Erythroblast (primary cell): Measurements from ENCODE around the gene DEPDC4.
"Not testable (repeated sequence)": the region's sequence is repeated elsewhere in the genome, so short reads cannot be mapped to it uniquely, and the experiment has no call there.

Experiments used
- DNase-seq, 2 experiments: peaks; one replicate each; lab custom pipeline; 2025; lab: John Stamatoyannopoulos, UW
- GATA1 ChIP-seq: IDR thresholded peaks from 2 replicates; pipeline ENCODE4 v1.6.1; 2011; ENCODE audit warnings: low read depth, mild to moderate bottlenecking, control low read depth, low read length, moderate library complexity
- POLR2A ChIP-seq: IDR thresholded peaks from 2 replicates; pipeline ENCODE4 v1.6.1; 2011; ENCODE audit warnings: mild to moderate bottlenecking, low read length

Gene DEPDC4

DNA sequence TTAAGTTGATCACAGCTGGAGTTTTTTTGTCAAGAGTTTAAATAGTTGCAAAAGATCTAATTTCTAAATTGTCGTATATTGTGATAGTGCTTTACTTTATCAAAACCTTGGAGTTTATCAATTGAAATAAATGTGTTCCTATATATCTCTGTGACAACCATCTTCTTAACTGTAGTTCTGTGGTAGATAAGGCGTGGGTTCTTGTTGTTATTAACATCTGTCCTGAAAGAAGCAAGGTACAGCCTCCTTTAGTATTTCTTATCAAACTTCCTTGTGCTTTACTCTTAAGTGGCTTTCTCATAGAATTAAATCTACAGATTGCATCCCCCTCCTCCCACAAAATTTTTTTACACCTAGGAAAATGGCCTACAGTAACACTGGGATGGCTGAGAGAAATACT is 7.4 kb upstream of the DEPDC4 start:
- TF ChIP-seq POLR2A (no peak), GATA1 (no peak)
- peak; percentile 10 to 60 for DNase-seq

DNA sequence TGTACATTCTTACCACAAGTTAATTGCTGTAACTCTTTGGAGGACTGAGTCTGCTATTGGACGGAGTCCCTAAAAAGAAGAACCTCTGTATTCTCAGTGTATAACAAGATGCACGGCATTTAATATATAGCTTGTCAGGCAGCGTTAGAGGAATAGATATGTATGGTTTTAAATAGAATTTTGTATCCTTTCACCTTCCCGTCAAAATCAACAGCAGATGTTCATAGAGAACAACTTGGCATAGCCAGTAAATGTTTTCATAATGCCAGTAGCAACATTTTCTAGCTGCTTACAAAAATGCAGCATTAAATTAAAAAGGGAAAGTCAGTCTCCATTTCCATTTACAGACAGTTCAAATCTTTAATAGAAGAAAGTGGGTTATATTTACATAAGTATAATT is 6.9 kb upstream of the DEPDC4 start:
- TF ChIP-seq GATA1 (no peak), POLR2A (no peak)

DNA sequence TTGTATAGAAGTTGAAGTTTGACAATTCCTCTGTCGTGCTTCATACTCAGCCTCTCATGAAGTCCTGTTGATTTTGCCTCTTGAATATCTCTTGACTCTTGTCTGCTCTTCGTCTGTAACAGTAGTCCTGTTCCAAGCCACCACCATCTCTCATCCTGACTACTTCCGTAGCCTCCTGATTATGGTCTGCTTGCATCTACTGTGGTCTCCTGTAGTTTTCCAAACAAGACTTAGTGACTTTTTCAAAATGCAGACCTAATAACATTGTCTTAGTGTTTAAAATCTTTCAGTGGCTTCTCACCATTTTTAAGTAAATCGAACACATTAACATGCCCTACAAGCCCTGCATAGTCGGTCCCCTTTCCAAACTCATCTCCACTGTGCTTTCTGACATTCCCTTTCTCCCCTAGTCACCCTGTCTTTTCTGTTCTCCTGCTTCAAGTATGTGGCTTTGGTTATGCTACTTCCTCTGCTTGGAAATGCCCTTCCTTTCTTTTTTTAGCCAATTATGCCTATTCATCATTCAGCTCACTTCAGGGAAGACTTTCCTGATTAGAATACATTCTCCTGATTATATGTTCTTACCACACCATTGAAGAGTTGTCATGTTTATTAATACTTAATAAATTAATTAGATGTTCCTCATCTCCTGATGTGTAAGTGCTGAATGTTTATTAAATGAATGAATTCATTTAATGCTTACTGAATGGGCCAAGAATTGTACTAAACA is 2.1 kb upstream of the DEPDC4 start:
- peak; percentile 28 to 54 for DNase-seq
- TF ChIP-seq GATA1 (no peak), POLR2A (no peak)

More for the DNA sequence above, 6.9 kb upstream of the DEPDC4 start:
- DNase-seq, result no peak

DNA sequence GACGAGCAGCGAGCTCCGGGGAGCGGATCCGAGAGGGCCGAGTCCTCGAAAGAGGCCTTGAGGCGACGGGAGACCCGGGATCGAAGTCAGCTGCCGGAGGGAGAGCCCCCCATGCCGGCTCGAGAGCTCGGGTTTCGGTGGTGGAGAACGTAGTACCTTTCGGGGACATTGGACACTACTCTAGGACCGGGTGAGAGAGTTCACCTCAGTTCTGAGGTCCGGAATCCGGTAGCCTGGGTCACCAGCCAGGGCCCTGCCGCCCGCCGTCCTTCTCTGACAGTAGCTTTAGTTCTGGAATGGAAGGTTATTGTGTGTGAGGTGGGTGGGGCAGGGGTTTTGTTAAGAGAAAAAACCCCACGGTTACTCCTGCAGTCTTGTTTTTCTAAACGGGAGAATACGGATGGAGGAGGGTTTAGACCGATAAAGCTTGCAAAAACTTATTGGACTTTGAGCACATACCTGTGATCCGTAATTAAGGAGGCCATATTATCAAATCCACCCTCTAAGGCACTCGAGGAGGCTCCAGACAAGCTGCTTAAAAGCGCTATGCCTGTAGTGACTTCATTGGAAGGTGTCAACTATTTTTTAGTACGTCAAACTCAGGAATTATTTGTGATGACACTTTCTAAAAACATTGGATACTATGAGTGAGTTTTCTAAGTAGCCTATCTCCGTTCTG is 863 bp upstream of the DEPDC4 start:
- DNase-seq, result peak; percentile 68 to 80
- TF ChIP-seq GATA1, result no peak
- no peak for TF ChIP-seq POLR2A

DNA sequence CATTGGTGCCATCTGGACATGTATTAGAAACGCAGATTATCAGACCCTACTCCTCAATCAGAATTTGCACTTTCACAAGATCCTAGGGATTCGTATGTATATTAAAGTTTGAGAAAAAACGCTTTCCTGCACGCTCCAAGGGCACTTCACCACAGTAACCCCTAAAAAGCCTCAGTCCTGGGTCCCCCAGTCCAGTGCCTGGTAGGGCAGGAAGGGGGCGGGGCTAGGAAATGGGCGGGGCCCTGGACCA is 369 bp downstream of the DEPDC4 start:
- TF ChIP-seq POLR2A, result no peak
- no peak for TF ChIP-seq GATA1
- DNase-seq, result no peak

DNA sequence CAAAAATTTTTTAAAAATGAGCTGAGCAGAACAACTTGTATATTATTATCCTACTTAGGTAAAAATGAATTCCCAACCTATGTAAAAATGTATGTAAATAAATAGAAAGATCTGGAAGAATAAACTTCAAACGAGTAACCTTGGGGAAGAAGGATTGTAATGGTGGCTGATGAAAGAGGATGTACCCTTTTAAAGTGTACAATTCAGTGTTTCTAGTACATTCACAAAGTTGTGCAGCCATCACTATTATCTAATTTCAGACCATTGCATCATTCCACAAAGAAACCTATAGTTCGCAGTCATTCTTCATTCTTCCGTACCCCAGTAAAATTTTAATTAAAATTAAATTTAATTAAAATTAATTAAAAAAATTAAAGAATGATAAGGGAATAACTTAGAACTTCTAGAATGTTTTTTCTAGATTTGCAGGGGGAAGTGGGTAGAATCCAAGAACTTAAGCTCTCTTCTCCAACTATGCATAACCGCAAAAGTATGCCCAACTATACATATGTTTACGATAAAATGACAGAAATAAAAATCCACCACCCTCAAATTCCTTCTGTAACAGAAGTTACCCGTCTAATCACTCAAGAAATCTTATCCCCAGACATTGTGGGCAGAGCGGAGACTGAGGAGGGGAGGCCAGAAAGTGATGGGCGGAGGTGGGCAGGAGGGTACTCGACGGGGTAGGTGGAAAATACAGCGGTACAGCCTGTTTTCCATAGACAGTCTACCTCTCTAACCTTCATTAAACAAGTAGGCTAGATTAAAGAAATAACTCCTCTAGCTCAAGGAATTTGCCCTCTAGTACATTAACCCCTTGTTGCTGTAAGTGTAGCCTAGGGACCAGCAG is 921 bp downstream of the DEPDC4 start:
- no peak for TF ChIP-seq POLR2A
- no peak for TF ChIP-seq GATA1
- peak; percentile 21 to 60 for DNase-seq

DNA sequence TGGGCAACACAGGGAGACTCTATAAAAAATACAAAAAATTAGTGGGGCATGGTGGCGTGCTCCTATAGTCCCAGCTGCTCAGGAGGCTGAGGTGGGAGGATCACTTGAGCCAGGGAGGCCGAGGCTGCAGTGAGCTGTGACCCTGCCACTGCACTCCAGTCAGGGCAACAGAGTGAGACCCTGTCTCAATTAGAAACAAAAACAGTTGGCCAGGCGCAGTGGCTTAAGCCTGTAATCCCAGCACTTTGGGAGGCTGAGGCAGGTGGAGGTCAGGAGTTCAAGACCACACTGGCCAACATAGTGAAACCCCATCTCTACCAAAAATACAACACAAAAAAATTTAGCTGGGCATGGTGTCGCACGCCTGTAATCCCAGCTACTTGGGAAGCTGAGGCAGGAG is 1.8 kb downstream of the DEPDC4 start:
- DNase-seq, result not testable (repeated sequence)

DNA sequence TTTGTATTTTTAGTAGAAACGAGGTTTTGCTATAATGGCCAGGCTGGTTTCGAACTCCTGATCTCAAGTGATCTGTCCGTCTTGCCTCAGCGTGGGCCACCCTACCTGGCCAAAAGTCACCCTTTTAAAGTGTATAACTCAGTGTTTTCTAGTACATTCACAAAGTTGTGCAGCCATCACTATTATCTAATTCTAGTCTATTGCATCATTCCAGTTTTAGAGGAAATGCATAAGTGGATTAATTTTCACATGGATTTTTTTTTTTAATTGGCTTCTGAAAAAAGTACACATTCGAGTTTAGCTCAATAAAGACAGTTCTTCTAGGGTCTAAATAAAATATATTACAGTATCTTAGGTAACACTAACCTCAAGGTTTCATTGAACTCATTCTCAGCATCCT is 3.7 kb downstream of the DEPDC4 start:
- DNase-seq, result no peak
- TF ChIP-seq GATA1 (no peak), POLR2A (no peak)

DNA sequence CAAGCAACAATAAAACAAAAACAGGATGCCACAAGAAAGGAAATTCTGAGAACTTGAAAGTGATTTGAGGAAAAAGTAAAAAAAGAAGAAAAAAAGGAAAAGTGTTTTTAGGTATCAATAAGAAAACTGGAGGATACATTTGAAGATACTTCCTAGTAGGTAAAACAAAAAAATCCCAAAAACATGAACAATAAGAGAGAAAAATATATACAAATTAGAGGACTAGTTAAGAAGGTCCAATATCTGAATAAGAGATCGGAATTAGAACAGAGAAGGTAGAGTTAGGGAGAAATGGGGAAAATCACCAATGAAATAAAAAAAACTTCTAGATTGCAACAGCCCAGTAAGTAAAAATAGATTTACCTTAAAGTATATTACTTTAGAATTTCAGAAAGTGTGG is 8.8 kb downstream of the DEPDC4 start:
- no peak for TF ChIP-seq POLR2A
- TF ChIP-seq GATA1, result no peak
- no peak for DNase-seq

DNA sequence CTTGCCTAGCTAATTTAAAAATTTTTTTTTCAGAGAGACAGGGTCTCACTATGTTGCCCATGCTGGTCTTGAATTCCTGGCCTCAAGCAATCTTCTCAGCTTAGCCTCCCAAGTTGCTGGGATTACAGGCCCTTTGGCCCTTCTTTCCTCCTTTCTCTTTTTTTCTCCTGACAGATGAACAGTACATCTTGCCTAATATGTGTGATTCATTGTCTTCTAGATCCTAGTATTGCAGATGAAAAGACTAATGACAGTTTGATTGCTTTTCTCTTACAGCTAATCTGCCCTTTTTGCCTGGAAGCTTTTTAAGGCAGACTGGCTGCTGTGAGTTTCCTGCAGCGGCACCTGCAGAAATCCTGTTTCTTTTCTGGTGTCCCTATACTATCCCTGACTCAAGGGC is 12.0 kb downstream of the DEPDC4 start:
- no peak for DNase-seq
- no peak for TF ChIP-seq GATA1

DNA sequence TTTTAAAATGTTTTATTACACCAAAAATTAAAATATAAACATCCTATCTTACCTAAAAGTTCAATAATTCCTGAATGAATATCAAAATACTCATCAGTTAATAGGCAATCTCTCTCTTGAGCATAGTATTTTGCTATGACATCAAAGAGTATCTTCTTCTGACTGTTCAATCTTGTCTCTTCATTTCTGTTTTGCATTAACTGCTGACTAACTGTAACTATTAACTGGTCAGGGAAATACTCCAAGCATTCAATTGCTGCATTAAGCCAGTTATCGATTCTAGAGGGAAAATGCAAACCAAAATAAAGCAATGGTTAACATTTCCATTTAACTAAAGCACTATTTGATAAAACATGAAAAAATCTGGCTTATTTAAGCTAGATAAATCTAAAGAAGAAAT is 13.4 kb downstream of the DEPDC4 start:
- DNase-seq, result no peak
- TF ChIP-seq GATA1 (no peak), POLR2A (no peak)

DNA sequence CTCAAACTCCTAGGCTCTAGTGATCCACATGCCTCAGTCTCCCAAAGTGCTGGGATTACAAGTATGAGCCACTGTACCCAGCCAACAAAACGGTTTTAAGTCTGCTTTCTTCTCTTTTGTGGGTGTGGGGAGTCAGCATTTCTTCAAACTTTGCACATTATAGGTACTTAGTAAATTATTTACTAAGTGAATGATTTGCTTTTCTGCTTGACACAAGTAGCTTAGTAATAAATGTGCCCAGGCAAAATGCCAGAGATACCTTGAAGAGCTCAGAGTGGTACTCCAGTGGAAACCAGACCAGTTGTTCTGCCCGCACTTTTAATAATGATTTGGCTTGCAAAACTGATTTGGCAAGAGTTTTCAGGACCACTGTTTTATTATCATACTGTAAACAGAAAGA is 15.0 kb downstream of the DEPDC4 start:
- no peak for DNase-seq
- TF ChIP-seq POLR2A, result no peak
- no peak for TF ChIP-seq GATA1

DNA sequence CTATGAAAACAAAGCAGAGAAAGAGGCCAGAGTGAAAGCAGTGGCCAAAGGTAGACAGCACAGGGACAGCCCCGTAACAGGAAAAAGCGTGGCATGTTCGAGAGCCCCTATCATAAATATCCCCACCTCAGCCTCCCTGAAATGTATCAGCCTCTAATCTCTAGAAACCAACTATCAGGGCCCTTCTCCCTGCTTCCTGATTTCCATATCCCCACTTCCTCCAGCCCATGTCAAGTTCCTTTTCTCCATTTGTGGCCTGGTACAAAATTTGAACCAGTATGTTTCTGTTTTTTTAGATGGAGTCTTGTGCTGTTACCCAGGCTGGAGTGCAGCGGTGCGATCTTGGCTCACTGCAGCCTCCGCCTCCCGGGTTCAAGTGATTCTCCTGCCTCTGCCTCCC is 16.9 kb downstream of the DEPDC4 start:
- no peak for TF ChIP-seq GATA1
- TF ChIP-seq POLR2A, result no peak
- DNase-seq, result no peak

DNA sequence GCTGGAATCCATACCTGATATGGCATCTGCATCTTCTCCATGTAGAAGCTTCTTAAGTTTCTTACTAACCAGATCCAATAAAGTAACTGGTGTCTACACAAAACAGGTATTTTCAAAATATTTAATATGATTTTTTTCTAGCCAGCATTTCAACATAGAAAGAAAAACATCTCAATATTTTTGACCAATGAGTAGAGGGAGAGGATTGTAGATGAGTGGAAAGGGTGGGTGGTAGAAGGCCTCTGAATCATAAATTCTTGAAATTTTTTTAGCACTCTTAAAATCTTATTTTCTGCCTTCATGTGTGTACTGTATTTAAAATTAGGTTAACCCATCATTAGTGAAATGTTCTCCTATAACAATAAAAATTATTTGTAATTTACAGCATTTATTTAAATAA is 18.0 kb downstream of the DEPDC4 start:
- no peak for TF ChIP-seq GATA1
- no peak for TF ChIP-seq POLR2A
- DNase-seq, result no peak
